T-helper 2 cell treated with Interferon-gamma antibody and Interleukin-4, amounts not matched to agents 5 μg/mL and 100 μg/mL, for 36 hours (primary cell): ENCODE data around the gene SH3BGR.

Experiments
- DNase-seq: peaks from one replicate; pipeline ENCODE4 v3.0.0; 2021; ENCODE audit warnings: low spot score
- H3K27ac Mint-ChIP-seq: one replicate; pipeline ENCODE4 v1.8.0; 2021; ENCODE audit warnings: mild to moderate bottlenecking, mixed read lengths
- H3K27me3 Mint-ChIP-seq: one replicate; pipeline ENCODE4 v1.8.0; 2021; ENCODE audit warnings: low read depth, mixed read lengths
- H3K36me3 Mint-ChIP-seq: one replicate; pipeline ENCODE4 v1.8.0; 2021; ENCODE audit warnings: low read depth, mixed read lengths
- H3K4me1 Mint-ChIP-seq: one replicate; pipeline ENCODE4 v1.8.0; 2021; ENCODE audit warnings: low read depth, mixed read lengths
- H3K4me3 Mint-ChIP-seq: one replicate; pipeline ENCODE4 v1.8.0; 2022; ENCODE audit warnings: mild to moderate bottlenecking, moderate library complexity, mixed read lengths
- H3K9me3 Mint-ChIP-seq: one replicate; pipeline ENCODE4 v1.8.0; 2021; ENCODE audit warnings: mixed read lengths

SH3BGR gene

DNA sequence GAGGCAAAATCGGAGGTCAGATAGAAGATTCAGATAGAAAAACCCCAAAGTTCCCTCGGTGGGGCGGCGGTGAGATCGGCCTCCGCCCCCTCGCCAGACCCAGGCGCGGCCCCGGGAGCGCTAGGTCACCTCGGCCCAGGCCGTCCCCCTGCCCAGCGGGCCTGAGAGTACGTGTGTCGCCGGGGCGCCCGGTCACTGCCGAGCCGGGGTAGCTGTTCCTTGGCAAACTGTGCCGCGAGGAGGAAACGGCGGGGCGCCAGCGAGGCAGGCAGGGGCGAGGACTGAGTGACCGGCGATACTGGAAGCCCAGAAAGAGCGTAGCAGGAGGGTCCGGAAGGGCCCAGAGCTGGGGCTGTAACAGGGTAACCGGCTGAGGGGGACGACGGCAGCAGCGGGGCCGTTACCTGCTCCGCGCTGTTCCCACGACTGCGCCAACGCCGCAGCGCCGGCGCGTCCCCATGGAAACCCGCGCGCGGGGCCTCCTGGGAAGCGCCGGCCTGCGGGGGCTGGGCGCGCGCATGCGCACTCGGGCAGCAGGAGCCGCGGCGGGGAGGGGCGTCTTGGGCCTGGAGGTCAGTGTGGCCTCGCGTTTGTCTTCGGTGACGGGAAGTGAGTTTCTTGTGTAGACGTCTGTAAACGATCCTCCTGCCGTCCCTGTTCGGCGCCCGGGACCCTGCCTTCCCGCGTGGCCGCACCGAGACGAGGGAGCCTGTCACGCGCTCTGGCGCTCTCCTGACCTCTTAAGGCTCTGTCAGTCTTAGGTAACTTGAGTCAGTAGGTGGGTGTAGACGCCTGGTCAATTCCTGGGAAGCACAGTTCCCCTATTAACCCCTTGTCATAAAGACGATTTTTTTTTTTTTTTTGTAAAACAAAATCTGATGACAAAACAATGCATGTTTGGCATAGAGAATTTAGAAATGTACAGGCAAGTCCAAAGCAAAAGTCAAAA is 6.2 kb upstream of the SH3BGR start, which contains the start of gene LCA5L:
Gene LCA5L, minus strand, starts transcription at position 458 of the 949 bp plus-strand sequence. CDS start 17,285 bp downstream, outside the sequence.
- H3K4me1 Mint-ChIP-seq: peaks cover 20% of the 10 kb centered on the region
- H3K27me3 Mint-ChIP-seq: peaks cover 34% of the 10 kb centered on the region
- DNase-seq: peak; percentile 92
- H3K27ac Mint-ChIP-seq: peak within 1 kb of the TSS; percentile 89
- peaks cover 3% of the 10 kb centered on the region for H3K9me3 Mint-ChIP-seq
- peak within 1 kb of the TSS; percentile 97 for H3K4me3 Mint-ChIP-seq
- H3K36me3 Mint-ChIP-seq: no peaks in the 10 kb centered on the region

DNA sequence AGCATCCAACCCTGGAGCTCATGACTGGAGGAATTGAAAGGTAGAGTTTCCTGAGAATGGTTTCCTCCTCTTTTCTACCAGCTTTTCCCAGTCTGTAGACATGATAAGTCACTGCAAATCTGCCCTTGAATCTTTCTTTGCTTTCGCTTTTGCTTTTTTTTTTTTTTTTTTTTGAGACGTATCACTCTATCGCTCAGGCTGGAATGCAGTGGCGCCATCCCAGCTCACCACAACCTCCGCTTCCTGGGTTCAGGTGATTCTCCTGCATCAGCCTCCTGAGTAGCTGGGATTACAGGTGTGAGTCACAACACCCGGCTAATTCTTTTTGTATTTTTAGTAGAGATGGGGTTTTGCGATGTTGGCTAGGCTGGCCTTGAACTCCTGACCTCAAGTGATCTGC is 4.5 kb upstream of the SH3BGR start:
- H3K4me3 Mint-ChIP-seq: peak overlapping the region; percentile 12

DNA sequence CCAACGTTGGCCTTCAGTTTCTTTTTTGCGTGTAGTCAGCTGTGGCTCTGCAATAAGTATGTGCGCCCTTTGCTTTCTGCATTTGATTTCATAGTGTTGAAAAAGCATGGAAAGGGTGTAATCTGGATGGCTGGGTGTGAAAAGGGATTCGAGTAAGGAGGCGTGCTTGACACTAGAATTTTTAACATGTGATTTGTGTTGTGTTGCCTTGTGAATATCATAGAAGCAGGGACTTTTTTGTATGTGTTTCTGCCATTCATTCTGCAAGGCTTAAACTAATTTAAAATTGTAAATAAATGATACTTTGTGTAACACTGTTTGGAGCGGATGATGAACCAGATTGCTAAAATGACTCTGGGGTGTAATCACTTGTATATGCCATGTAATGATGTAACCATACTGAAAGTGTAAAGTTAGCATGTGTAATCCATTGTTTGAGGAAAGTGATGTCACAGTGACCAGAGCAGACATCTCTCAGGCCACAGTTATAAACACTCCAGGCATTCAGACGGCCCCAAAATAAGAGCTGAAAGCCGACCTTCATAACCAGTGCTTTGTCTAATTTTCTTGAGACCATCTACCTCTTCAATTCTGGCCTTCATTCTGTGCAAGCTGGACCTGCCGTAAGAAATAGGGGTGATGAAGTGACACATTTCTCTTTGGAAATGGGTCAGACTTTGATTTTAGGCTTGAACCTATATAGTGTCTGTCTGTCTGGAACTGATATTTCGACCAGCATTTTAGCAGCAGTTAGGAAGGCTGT is 618 bp downstream of the SH3BGR start:
- Mint-ChIP-seq H3K4me3 (no peak overlapping the region), H3K27ac (no peak overlapping the region), H3K27me3 (peaks cover 12% of the 10 kb centered on the region), H3K4me1 (no peaks in the 10 kb centered on the region), H3K9me3 (peaks cover 3% of the 10 kb centered on the region), H3K36me3 (no peaks in the 10 kb centered on the region)
- DNase-seq: no peak

More for the DNA sequence above, 4.5 kb upstream of the SH3BGR start:
- Mint-ChIP-seq H3K27me3 (peaks cover 30% of the 10 kb centered on the region), H3K36me3 (no peaks in the 10 kb centered on the region), H3K9me3 (peaks cover 3% of the 10 kb centered on the region), H3K27ac (no peak overlapping the region), H3K4me1 (peaks cover 20% of the 10 kb centered on the region)
- no peak for DNase-seq

DNA sequence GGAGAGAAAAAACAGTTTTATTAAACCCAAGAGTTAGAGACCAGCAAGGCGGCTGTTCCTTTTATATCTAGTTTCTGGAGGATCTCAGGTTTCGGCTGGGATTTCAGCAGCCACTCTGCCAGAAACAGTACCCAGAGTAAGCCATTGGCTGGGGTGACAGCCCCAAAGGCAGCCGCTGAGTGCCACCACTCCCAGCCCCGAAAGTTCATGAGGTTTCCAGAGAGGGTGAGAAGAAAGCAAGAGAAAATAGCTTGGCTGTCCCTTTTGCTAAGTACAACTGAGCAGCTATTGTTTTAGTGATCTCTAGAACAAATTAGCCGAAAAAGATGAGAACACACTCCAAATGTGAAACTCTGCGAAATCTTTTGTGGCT is 1.2 kb downstream of the SH3BGR start:
- Mint-ChIP-seq H3K4me1 (no peaks in the 10 kb centered on the region), H3K27ac (no peak overlapping the region), H3K4me3 (no peak overlapping the region), H3K27me3 (peaks cover 12% of the 10 kb centered on the region), H3K9me3 (peaks cover 2% of the 10 kb centered on the region), H3K36me3 (no peaks in the 10 kb centered on the region)
- DNase-seq: no peak

DNA sequence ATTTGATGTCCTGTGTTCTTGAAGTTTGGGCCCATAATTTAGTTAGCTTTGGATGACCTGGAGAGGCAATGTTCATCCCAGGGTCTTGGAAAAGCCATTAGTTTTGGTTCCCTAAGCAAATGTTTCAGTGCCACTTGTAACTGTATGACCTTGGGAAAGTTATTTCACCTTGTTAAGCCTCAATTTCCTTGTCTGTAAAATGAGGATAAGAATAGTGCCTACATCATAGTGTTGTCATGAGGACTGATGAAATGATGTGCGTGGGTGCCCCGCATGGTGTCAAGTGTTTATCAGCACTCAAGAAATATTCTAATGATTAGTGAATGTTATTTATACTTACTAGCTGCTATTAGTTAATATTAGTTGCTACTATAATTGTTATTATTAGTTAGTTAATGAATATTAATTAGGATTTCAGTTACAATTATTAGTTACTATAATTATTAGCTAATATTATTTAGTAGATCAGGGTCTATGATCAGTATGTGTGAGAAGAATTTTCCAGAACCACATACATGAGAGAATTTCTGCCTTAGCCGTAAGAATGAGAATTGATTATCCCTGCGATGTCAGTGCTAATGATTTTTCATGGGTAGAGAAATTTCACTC is 1.9 kb downstream of the SH3BGR start:
- H3K27me3 Mint-ChIP-seq: peaks cover 12% of the 10 kb centered on the region
- H3K36me3 Mint-ChIP-seq: no peaks in the 10 kb centered on the region
- no peak overlapping the region for H3K4me3 Mint-ChIP-seq
- H3K27ac Mint-ChIP-seq: no peak overlapping the region
- DNase-seq: no peak
- H3K9me3 Mint-ChIP-seq: no peaks in the 10 kb centered on the region
- H3K4me1 Mint-ChIP-seq: no peaks in the 10 kb centered on the region

DNA sequence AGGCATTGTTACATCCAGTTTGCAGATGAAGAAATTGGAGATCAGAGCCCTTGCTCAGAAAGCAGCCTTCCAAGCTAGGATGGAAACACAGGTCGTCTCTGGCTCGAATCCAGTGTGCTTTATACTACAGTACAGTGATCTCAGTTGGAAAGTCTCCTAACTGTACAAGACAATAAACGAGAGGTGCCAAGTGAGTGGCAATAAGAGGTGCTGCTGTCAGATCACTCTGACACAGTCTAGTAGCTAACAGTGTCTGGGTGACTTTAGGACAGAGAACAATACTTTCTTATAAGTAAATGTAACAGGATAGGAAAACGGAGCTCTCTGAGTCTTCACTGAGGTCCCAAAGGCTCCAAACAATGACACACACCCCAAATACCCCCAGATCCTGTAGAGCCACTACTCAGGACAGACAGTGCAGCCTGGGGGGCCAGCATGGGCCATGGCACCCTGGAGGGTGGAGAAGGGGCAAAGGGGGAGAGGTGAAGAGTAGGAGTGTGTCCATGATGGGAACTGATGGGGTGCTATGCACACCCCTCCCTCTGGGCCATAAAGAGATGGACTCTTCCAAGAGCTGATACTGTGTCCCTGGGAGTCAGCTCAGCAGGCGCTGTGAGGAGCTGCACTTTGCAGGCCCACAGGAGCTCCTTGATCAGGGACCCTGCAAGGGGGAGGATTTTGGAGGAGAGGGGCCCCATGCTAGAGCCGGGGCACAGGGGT is 3.3 kb downstream of the SH3BGR start:
- Mint-ChIP-seq H3K4me3 (no peak overlapping the region), H3K27me3 (peaks cover 2% of the 10 kb centered on the region), H3K9me3 (no peaks in the 10 kb centered on the region), H3K4me1 (no peaks in the 10 kb centered on the region), H3K36me3 (no peaks in the 10 kb centered on the region), H3K27ac (no peak overlapping the region)
- DNase-seq: no peak

DNA sequence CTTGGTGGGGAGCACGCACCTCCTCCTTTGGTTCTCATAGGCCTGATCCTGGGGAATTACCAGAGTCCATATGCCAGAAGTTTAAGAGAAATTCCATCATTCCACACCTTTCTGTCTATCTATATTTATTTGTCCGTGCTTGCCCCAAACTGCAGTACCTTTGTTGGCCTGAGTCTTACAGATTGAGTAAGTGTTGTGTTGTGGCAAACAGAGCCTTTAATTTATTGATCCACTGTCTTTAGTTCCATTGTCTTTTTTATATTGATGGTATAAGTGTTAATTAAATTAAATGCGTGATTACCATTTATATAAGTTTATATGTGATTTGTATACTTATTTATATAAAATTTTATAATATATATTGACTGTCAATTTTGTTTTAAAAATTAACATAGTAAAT is 4.9 kb downstream of the SH3BGR start:
- Mint-ChIP-seq H3K27me3 (peaks cover 2% of the 10 kb centered on the region), H3K27ac (no peak overlapping the region), H3K36me3 (no peaks in the 10 kb centered on the region), H3K4me3 (no peak overlapping the region), H3K9me3 (no peaks in the 10 kb centered on the region), H3K4me1 (no peaks in the 10 kb centered on the region)
- no peak for DNase-seq

DNA sequence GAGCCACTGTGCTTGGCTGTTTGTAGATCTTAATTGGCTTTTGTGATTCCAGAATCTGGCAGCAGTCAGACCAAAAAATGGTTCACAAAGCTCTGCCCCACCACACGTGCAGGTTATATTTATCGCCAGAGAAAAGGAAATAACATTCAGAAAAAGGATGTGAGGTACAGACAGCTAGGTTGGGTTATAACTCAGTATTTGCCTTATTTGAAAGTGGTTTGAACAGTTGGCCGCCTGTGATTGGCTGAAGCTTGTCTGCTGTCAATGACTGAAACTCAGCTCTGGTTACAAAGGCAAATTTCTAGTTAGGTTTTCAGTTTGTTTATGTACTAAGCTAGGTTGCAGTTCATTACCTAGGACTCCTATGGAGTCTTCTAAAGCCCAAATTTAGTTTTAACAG is 9.6 kb downstream of the SH3BGR start:
- no peak overlapping the region for H3K4me3 Mint-ChIP-seq
- peaks cover 3% of the 10 kb centered on the region for H3K9me3 Mint-ChIP-seq
- no peak for DNase-seq
- H3K36me3 Mint-ChIP-seq: no peaks in the 10 kb centered on the region
- H3K27me3 Mint-ChIP-seq: peaks cover 2% of the 10 kb centered on the region
- H3K4me1 Mint-ChIP-seq: no peaks in the 10 kb centered on the region
- H3K27ac Mint-ChIP-seq: no peak overlapping the region

DNA sequence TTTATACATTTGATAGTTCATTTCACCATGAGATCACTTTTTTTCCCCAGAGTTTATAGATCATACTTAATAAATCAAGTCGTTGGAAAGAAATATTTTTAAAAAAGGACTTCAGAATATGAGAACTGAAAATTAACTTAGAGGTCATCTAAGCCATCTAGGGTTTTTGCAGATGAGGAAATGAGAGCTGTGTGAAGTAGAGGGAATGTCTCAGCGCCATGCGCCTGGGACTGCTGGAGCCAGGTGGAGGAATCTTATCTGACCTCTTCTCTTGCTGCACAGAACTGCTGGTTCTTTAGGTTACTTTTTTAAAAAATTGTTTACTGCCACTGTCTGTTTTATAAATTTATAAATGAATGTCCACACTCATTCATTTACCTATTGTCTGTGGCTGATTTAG is 11.5 kb downstream of the SH3BGR start:
- Mint-ChIP-seq H3K27ac (no peak overlapping the region), H3K27me3 (peaks cover 4% of the 10 kb centered on the region), H3K4me1 (no peaks in the 10 kb centered on the region), H3K36me3 (no peaks in the 10 kb centered on the region), H3K9me3 (peaks cover 4% of the 10 kb centered on the region), H3K4me3 (no peak overlapping the region)
- no peak for DNase-seq

DNA sequence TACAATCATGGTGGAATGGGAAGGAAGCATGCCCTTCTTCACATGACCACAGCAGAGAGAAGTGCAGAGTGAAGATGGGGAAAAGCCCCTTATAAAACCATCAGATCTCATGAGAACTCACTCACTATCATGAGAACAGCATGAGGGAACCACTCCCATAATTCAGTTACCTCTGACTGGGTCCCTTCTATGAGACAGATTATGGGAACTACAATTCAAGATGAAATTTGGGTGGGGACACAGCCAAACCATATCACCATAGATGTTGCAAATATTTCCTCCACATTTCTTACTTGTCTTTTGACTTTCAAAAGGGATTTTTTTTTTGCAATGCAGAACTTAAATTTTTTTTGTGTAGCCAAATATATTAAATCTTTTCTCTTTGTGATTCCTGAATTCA is 14.8 kb downstream of the SH3BGR start:
- Mint-ChIP-seq H3K4me3 (no peak overlapping the region), H3K9me3 (peaks cover 4% of the 10 kb centered on the region), H3K4me1 (no peaks in the 10 kb centered on the region)

DNA sequence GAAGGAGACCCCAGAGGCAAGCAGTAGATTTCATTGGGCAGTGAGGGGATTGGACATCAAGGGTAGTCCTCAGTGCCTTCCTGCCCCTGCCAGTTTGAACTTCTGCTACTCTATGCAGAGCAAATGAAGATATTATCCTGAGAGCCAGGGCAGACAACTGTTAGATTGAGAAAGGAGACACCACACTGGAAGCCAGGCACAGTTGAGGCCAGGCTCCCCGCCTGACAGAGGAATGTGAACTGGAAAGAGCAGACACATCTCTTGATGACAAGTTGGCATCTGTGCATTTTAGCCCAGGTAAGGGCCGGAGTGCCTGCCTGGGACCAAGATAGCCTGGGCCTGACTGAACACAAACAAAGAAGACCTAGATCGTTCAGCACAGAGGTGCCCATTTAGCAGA is 16.0 kb downstream of the SH3BGR start:
- Mint-ChIP-seq H3K4me3 (no peak overlapping the region), H3K36me3 (no peaks in the 10 kb centered on the region), H3K27me3 (peaks cover 9% of the 10 kb centered on the region), H3K27ac (no peak overlapping the region), H3K9me3 (peaks cover 4% of the 10 kb centered on the region), H3K4me1 (no peaks in the 10 kb centered on the region)
- DNase-seq: no peak

More for the DNA sequence above, 14.8 kb downstream of the SH3BGR start:
- Mint-ChIP-seq H3K27ac (no peak overlapping the region), H3K36me3 (no peaks in the 10 kb centered on the region), H3K27me3 (peaks cover 7% of the 10 kb centered on the region)
- no peak for DNase-seq

DNA sequence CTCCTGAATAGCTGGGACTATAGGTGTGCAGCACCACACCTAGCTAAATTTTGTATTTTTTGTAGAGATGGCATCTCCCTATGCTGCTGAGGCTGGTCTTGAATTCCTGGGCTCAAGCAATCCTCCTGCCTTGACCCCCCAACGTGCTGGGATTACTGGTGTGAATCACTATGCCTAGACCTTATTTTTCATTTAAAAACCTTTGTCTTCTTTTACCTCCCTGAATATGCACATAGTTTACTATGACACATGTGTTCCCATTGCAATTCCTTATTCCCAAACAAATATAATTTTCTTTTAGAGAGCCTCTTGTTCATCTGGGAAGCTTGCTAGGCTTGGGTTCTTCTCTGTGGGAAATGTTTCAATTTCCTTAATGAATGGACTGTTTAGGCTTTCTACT is 16.8 kb downstream of the SH3BGR start:
- Mint-ChIP-seq H3K4me3 (no peak overlapping the region), H3K27me3 (peaks cover 9% of the 10 kb centered on the region), H3K36me3 (no peaks in the 10 kb centered on the region), H3K9me3 (peaks cover 4% of the 10 kb centered on the region), H3K4me1 (no peaks in the 10 kb centered on the region), H3K27ac (no peak overlapping the region)
- no peak for DNase-seq

DNA sequence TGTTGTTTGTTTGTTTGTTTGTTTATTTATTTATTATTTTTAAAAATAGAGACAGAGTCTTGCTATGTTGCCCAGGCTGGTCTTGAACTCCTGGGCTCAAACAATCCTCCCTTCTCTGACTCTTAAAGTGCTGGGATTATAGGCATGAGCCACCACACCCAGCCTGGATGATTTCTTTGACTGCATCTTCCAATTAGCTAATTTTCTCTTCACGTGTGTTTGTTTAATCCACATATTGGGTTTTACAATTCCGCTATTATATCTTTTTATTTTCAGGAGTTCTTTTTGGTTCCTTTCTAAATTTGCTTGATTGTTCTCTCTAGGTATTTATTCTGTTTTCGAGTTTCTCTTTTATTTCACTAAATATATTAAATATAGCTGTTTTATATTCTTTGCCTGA is 19.8 kb downstream of the SH3BGR start:
- Mint-ChIP-seq H3K9me3 (no peaks in the 10 kb centered on the region), H3K4me3 (no peak overlapping the region), H3K27ac (no peak overlapping the region), H3K27me3 (peaks cover 6% of the 10 kb centered on the region), H3K4me1 (no peaks in the 10 kb centered on the region), H3K36me3 (no peaks in the 10 kb centered on the region)
- no peak for DNase-seq
